ENCODE results near the gene OR4C45. TPM values are rescaled to one million over a fixed set of nuclear protein-coding genes. Genes with fewer than 3 reads are reported as not detected.

OR4C45 gene
- total RNA-seq, 1 experiment from 2014 or later: not detected

Other genes with a start within 250 kb of the OR4C45 start
- gene OR4C13, start 80.5 kb upstream of the OR4C45 start, total RNA-seq (2014; rRNA removed; shearing (Covaris generic)): not detected in 2 replicates
- not detected in 2 replicates for gene OR4C12, start 50.3 kb upstream of the OR4C45 start, total RNA-seq (2014; rRNA removed; shearing (Covaris generic))

All from RPMI7951 (cell line).